HG03039 (cell line): ENCODE measurements around the gene RARB.

Experiments
- ATAC-seq: cut with Tn5 transposase; IDR thresholded peaks from one replicate; pipeline ENCODE4 v1.9.1; 2021; ENCODE audit warnings: mild to moderate bottlenecking, moderate library complexity; ENCODE audit not compliant: unreplicated experiment

RARB gene

DNA sequence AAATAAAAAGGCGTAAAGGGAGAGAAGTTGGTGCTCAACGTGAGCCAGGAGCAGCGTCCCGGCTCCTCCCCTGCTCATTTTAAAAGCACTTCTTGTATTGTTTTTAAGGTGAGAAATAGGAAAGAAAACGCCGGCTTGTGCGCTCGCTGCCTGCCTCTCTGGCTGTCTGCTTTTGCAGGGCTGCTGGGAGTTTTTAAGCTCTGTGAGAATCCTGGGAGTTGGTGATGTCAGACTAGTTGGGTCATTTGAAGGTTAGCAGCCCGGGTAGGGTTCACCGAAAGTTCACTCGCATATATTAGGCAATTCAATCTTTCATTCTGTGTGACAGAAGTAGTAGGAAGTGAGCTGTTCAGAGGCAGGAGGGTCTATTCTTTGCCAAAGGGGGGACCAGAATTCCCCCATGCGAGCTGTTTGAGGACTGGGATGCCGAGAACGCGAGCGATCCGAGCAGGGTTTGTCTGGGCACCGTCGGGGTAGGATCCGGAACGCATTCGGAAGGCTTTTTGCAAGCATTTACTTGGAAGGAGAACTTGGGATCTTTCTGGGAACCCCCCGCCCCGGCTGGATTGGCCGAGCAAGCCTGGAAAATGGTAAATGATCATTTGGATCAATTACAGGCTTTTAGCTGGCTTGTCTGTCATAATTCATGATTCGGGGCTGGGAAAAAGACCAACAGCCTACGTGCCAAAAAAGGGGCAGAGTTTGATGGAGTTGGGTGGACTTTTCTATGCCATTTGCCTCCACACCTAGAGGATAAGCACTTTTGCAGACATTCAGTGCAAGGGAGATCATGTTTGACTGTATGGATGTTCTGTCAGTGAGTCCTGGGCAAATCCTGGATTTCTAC lies at the start of gene RARB:
Gene RARB (plus strand): TSS at position 322 of the 847 bp plus-strand sequence. CDS start 469 bp downstream, at position 791.
- no peak for ATAC-seq

DNA sequence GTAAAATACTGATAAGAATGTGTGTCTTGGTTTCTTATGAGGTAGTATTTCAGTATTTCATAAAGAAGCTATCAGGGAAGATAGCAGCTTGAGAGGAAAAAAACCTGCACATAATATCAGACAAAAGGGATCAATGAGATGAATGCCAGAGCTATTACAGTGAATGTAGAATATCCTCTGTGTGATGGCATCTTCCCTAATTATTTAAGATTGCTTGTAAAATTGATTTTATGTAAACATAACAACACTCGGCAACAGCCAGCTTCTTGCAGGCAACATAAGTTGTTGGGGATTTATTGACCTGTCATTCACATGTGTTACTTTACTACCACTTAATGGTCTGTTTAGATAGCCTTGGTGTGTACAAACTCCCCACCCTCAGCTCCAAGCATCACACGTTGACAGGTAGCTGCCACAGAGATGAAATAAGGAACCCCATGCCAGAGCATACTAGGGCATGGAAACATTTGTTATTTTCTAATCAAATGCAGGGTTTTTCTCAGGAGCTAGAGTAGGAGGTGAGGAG lies 49.2 kb upstream of the RARB start:
- no peak for ATAC-seq

DNA sequence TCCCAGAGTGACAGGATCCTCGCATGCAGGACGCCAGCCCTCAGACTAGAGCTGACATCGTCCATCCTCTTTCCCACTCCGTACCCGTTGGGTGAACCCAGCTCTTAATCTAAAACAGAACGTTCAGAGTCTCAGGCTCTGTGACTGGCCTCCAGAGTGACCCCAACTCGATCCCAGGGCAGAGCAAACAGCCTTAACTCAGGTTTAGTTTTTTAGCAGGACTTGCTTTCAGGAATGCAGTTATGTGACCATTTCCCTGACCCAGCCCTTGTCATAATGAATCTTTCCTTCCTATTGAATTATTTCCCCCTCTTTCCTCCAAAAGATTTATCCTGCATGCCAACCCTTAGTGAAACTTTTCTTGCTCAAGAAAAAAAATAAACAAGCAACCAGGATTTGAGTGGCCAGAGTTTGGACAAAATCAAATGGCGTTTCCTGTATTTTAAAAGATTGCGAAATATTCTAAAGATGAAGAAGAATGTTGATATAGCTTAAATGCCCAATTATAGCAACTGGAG lies 47.8 kb upstream of the RARB start:
- ATAC-seq: no peak

DNA sequence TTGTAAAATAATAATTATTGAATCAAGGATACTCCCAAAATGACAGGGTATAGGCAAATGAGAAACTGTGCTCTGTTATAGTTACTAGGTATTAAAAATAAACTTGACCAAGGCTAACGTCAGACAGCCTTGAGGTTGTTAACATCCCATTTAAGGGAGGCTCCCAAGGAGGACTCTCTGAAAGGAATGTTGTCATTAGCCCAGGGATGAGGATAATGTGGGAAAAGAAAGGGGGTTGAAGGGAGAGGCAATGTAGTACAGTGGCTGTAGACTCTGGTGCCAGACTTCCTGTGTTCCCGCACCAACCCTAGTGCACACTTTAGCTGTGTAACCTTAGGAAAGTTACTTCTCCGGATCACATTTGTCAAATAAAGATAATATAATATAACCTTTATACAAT lies 47.0 kb upstream of the RARB start:
- ATAC-seq: no peak

DNA sequence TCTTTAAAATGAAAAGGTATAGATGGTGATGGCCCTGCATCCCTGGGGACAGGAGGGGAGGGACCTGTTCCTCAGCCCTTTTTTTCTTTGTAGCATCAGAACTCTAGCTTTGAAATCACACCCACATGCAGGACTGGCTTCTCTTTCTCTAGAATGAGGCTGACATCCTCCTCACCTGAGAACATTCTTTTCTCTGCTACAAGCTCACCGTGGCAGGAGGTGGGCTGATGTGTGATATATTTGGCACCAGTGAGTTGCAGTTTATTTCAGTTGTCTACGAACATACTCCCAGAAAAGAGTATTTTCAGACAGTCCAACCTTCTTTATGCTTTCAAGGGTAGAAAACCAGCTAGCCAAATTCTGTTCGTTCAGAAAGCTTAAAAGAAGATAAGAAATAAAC lies 43.6 kb upstream of the RARB start:
- ATAC-seq: no peak

DNA sequence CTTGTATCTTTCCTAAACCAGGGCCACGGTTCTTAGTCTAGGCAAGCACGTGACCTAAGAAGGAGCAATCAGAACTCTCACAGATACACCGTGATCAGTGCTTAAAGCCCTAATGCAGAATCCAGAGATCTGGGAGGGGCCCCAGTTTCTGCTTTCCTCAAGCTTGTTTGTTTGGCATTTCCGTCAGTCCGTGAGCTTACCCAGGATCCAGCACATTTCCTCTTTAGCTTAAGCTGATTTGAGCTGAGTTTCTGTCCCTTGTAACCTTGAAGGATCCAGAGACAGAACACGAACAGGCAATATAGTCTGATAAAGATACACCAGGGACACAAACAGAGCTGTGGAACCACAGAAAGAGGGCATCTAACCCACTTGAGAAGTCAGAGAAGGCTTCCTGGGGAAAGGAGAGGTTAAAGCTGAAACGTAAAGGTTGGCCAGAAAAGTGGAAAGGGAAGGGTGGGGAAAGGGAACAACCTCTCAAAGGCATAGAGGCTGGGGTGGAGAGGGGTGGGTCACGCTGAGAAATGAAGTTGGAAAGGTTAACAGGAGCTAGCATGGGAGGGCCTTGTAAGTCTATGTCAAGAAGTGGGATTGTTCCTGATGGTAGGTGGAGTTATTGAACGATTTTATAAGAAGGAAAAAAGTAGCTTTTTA lies 42.1 kb upstream of the RARB start:
- ATAC-seq: no peak

DNA sequence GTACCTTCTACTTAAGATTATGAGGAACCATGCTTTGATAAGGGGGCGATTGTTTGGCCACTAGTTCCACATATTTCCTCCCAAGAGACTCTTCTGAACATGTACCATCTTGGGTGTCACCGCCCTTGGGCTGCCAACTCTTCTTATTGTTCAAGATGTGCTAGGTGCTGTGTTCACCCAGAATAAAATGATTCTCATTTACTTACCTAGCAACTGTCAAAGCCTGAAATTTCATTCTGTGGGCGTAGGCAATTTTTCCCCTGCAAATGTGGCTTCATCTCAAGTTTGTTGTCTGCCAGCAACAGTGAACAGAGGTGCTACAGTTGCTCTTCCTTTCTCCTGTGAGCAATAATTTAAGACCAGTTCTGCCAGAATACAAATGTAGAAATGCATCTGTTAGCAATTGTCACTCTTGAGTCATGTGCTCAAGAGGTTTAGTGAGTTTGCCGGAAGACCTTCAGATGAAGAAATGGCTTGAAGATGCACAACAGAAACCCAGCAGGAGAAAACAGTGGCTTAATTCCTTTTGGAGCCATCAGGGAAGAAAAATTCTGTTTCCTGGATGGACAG lies 41.3 kb upstream of the RARB start:
- no peak for ATAC-seq

DNA sequence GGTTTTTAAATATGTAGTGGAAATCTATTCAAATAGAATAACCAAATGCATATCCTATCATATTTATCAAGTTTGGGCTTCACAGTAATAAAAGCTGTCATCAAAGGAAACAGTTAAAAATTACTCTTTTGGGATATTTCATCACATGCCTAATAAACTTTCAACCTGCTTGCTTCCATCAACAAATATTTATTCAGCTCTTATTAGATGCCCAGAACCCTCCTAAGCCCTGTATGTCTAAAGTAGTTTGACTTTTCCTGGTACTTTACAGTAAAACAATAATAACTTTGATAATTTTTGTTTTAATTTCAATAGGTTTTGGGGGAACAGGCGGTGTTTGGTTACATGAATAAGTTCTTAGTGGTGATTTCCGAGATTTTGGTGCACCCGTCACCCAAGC lies 37.5 kb upstream of the RARB start:
- no peak for ATAC-seq

DNA sequence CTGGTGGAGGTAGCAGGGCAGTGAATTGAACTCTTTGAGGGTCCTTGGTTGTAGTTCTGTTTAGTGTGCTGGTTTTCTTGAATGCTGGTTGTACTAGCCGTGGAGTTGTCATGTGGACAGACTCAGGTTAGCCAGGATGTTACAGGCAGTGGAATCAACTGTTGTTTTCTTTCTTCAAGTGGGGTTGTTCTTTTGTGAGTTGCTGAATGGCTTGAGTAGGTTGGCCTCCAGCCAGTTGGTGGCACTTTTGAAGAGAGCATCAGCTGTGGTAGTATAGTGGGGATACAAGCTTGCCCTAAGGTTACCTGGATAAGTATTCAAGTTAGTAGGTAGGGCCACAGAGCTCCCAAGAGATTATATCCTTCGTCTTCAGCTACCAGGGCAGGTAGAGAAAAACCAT lies 31.8 kb upstream of the RARB start:
- ATAC-seq: no peak

DNA sequence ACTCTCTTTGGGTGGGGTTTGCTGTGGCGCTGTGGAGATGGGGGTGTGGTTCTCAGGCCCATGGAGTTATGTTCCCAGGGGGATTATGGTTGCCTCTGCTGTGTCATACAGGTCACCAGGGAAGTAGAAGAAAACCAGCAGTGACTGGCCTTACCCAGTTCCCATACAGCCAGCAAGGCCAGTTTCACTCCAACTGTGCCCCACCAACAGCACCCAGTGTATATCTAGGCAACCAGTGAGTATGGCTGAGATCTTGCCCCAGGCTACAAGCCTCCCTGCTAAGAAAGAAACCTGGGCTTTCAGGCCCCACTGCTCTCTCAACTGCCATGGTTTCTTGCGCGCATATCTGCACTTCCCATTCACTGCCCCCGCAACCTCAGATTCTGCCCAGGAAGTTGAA lies 31.4 kb upstream of the RARB start:
- ATAC-seq: no peak

DNA sequence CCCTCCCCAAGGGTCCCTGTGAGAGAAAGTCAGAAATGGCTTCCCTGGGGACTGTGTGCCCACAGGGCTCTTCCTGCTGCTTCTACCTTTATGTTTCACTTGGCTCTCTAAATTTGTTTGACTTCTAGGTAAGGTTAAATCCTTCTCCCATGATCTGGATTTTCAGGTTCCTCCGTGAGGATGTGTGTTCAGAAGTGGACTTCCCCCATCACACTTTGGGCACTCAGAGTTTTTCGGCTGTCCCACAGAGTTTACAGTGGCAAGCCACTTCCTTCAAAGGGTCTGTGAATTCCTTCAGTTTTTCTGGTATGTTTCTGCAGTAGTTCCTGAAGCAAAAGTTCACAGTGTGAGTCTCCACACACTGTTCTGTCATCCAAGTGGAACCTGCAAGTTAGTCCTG lies 30.9 kb upstream of the RARB start:
- no peak for ATAC-seq

DNA sequence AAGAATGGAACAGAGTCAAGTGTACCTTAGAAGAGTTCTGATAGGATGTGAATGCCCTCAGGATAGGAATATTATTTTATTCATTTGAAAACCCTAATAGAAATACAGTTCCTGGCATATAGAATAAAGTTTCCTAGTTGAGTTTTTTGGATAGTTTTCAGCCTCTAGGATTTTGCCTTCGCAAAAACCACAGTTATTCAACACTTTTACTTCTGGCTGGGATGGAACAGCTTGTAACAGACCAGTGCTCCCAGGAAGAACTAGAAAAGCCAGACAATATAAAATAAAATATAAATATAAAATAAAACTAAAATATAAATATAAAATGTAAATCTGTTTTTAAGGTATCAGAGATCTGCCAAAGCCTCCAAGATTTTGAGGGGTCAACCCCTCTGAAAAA lies 27.5 kb upstream of the RARB start:
- no peak for ATAC-seq

DNA sequence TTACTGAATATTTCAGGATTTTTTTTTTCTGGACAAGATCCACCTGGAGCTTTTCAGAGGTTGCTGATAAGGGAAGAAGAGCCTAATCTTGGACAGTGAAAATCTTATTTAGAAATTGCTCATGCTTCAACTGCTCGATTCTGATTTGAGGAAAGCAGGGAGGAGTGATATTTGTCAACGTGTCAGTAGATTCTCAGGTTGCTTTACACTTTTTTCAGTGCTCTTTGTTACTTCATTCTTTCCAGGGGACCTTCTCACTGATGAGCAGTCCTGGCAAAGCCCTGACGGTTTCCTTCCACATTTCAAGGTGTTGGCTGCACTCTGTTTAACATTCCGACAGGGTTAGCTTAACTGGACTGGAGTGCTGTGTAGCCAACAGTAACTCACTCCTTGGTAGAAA lies 24.1 kb upstream of the RARB start:
- no peak for ATAC-seq

DNA sequence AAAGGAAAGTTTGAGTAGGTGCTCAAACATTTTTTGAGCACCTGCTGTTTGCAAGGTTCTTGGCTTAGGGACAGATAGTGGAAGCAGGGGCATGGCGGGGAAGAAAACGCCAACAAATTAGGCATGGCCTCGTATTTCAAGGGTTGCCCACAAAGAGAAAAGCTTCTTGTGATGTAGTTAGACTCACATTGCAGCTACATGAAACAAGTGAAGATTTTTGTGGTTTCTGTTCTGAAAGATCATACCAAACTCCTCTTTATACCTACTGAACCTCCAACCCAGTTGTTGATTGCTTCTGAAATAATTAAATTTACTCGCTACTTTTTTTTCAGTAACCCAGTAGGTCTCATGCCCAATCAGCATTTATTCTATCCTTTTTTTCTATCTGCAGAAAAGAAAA lies 23.5 kb upstream of the RARB start:
- ATAC-seq: no peak

DNA sequence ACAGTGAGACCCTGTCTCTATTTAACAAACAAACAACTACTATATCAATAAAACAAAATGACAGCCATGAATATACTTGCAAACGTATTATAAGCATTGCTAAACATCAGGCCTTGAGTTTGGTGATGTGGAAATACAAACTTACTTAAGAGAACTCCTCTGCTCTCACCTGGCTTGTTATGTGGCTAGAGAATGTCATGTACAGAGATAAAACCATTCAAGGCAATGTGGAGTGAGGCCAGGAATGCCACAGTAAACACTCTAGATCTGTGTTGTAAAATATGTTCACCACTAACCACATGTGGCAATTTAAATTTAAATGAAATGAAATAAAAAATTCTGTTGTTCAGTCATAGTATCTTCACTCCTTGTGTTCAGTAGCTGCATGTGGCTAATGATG lies 22.7 kb upstream of the RARB start:
- no peak for ATAC-seq

DNA sequence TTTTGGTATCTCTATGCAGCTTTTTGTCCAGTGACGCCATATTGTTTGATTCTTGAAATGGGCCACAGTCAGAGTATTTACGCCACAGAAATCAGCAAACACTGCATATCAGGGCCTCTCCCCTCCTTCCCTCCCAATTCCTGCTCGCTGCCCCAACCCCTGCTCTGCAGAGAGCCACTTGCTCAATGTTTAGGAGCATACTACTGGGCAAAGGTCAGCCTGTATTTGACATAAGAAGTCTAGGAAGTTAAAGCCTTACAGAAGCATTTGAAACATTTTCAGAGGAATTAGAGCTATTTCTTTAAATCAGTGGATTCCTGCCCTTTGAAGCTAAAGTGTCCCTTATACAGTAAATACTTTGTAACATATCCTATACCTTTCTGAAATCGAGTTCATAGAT lies 17.4 kb upstream of the RARB start:
- no peak for ATAC-seq

DNA sequence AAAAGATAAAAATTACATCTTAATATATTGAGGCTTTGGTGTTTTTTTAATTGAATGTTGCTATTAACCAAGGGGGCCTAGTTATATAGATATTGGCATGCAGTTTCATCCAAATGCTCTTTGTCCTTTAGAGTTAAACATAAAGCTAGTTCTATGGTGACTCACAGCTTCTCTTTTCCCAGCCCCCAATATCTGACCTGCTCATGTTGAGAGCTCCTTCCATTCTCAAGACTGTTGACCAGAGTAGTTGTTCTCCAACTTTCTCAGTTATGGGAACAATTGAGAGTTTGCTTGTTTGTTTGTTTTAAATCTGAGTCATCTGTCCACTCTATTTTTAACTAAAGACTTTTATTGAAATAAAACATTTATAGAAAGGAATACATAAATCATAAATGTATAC lies 15.8 kb upstream of the RARB start:
- ATAC-seq: no peak

DNA sequence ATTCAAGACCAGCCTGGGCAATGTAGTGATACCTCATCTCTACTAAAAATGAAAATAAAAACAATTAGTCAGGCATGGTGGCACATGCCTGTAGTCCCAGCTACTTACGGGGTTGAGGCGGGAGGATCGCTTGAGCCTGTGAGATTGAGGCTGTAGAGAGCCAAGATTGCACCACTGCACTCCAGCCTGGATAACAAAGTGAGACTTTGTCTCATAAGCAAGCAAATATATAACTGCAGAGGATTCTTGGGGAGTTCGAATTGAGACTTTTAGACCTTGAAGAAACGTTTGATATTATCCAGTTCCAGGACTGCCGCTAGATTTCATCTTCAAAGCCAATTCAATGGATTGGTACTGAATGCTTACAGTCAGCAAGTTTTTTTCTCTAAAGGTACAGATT lies 11.9 kb upstream of the RARB start:
- ATAC-seq: no peak

DNA sequence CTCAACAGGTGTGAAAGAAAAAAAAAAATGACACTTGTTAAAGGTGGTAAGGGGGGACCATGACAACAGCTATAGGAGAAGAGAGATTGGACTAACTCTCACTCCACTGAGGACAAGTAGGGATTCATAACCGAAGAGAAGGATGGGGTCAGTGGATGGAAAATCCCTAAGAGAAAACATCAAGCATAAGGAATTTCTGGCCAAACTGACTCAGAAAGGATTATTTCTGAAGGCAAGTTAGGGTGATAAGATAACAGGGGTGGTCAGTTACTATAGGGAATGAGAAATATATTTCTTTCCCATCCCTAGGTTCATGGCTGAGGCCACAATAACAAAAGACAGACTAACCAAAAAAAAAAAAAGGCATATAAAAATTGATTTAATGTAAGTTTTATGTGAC lies 9.5 kb upstream of the RARB start:
- no peak for ATAC-seq

DNA sequence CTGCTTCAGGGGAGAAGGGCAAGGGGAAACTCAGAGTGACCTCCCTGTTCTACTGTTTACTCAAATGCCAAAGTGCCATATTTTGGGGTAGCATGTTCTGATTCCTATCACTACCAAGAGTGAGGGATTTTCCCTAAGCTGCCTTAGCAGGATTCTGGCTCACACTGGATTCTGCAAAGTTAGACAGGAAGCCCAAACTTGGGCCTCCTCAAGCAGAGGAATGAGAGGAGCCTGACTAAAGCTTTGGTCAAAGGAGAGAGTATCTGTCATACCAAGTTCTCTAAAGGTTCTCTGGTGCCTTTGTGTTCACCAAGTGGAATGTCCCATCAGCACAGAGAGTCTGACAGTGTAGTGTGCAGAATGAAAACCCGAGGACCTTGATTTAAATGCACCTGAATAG lies 8.8 kb upstream of the RARB start:
- ATAC-seq: no peak

DNA sequence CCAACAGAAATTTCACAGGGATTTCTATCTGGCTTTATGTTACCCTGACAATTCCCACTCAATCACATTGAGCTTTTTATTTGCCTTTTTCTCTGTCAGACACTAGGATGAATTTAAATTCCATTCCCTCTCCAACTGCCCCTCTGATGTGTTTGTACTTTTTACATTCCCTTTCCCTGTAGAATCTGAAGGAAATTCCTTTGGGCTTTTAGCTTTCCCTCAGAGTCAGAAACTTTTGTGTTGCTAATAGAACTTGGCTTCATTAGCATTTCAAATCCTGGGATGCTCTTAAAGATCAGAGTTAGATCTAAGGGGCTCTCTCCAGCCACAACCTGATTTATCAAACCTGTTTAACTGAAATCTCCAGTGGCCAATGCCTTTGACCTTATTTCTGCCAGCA lies 7.9 kb upstream of the RARB start:
- ATAC-seq: no peak

DNA sequence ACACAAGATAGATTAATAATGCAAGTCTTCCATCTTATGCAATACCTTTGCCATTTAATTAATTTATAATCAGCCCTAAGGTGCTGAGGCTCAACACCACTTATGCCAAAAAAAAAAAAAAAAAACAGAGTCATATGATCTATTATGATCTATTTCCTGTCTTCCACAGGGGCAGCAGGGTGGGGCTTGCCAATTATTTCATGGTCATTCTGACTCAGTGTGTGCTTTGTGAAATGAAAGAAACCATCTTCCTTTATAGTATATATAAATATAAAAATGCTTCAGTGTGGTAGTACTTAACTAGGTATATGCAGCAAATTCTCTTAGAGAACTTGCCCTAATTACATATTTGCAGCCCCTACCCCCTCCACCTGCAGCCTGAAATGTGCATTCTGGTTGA lies 7.2 kb upstream of the RARB start:
- no peak for ATAC-seq
